ENCODE measurements around the gene SERINC5. TPM values are rescaled to one million over a fixed set of nuclear protein-coding genes. Genes with fewer than 3 reads are reported as not detected.
"Not testable (repeated sequence)": the region's sequence is repeated elsewhere in the genome, so short reads cannot be mapped to it uniquely, and the experiment has no call there.

Gene SERINC5
- total RNA-seq, 1 donor from 2014 or later, result 8.3 TPM

DNA sequence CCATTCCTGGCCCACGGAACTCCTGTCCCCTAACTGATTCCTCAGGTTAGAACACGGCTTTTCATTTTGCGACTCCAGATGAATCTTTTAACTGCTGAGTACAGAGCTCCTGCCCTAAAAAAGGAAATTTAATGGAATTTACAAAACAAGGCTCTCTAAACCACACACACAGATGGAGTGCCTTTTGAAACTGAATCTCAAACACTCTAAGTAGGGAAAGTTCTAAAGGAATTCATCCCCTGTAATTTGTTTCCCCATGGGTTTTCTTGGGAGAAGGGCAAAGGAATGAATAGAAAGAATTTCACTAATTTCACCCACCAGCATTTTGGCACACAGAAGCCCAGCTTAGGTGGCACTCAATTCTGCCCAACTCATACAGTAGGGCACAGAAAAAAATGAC lies 114.2 kb downstream of the SERINC5 start:
- Mint-ChIP-seq H3K4me1 (peaks cover 23% of the 10 kb centered on the region), H3K36me3 (ENCODE audit: low read depth) (no peaks in the 10 kb centered on the region), H3K27ac (ENCODE audit: unreplicated experiment) (peak overlapping the region; percentile 79), H3K4me3 (no peak overlapping the region), H3K9me3 (no peaks in the 10 kb centered on the region), H3K27me3 (ENCODE audit: low read depth) (peaks cover under 1% of the 10 kb centered on the region)
- TF ChIP-seq, protein P1, sequence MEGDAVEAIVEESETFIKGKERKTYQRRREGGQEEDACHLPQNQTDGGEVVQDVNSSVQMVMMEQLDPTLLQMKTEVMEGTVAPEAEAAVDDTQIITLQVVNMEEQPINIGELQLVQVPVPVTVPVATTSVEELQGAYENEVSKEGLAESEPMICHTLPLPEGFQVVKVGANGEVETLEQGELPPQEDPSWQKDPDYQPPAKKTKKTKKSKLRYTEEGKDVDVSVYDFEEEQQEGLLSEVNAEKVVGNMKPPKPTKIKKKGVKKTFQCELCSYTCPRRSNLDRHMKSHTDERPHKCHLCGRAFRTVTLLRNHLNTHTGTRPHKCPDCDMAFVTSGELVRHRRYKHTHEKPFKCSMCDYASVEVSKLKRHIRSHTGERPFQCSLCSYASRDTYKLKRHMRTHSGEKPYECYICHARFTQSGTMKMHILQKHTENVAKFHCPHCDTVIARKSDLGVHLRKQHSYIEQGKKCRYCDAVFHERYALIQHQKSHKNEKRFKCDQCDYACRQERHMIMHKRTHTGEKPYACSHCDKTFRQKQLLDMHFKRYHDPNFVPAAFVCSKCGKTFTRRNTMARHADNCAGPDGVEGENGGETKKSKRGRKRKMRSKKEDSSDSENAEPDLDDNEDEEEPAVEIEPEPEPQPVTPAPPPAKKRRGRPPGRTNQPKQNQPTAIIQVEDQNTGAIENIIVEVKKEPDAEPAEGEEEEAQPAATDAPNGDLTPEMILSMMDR (conservative IDR thresholded peaks at IDR 0.05), result no peak
- no peak for DNase-seq (ENCODE audit: low read depth, low spot score)

DNA sequence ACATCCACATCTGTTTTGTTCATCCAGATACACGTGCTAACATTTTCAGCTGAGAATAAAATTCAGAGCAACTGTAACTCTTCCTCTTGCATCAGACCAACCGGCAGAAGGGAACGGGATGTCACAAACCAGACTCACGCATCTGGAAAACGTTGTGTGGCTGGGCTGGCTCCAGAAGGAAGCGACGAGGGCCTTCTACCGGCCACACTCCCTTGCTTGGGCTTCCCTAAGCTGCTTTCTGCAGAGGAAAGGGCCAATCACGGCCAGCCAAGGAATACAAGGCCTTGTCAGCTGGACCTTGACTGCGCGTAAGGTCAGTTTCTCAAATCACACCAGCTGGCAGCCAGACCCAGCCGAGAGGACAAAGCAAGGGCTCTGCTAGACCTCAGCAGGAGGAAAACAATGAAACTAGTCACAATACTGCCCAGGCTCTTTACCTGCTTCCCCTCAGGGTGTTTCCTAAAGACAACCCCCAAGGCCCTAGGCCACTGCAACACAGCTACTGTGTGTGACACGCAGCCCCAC lies 114.6 kb downstream of the SERINC5 start:
- H3K27me3 Mint-ChIP-seq (ENCODE audit: low read depth), result no peaks in the 10 kb centered on the region
- peaks cover 23% of the 10 kb centered on the region for H3K4me1 Mint-ChIP-seq
- no peaks in the 10 kb centered on the region for H3K9me3 Mint-ChIP-seq
- DNase-seq (ENCODE audit: low read depth, low spot score), result peak; percentile 35
- TF ChIP-seq, protein P1 (conservative IDR thresholded peaks at IDR 0.05), result no peak
- H3K4me3 Mint-ChIP-seq, result peak overlapping the region; percentile 28
- H3K36me3 Mint-ChIP-seq (ENCODE audit: low read depth), result no peaks in the 10 kb centered on the region
- H3K27ac Mint-ChIP-seq (ENCODE audit: unreplicated experiment), result peak overlapping the region; percentile 79

DNA sequence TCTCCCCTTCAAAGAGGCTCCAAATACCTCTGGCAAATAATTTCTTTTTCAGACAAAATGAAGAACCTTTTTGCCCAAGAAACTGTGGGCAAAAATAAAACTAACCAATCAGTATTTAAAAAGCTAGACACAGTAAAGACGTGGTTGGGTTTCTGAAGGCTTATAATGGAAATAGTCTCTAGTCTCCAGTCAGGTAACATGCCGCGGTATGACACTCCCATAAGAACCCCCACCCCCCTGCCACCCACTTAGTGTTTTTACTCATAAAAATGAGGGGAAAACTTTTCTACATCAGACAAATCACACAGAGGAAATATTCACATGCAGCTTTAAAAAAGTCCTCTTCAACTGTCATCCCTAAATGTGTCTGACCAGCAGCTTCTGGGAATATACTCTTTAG lies 115.4 kb downstream of the SERINC5 start:
- no peak for DNase-seq (ENCODE audit: low read depth, low spot score)
- Mint-ChIP-seq H3K9me3 (no peaks in the 10 kb centered on the region), H3K27ac (ENCODE audit: unreplicated experiment) (no peak overlapping the region), H3K4me1 (peaks cover 23% of the 10 kb centered on the region), H3K36me3 (ENCODE audit: low read depth) (no peaks in the 10 kb centered on the region), H3K27me3 (ENCODE audit: low read depth) (no peaks in the 10 kb centered on the region), H3K4me3 (no peak overlapping the region)
- TF ChIP-seq, protein P1 (conservative IDR thresholded peaks at IDR 0.05), result no peak

DNA sequence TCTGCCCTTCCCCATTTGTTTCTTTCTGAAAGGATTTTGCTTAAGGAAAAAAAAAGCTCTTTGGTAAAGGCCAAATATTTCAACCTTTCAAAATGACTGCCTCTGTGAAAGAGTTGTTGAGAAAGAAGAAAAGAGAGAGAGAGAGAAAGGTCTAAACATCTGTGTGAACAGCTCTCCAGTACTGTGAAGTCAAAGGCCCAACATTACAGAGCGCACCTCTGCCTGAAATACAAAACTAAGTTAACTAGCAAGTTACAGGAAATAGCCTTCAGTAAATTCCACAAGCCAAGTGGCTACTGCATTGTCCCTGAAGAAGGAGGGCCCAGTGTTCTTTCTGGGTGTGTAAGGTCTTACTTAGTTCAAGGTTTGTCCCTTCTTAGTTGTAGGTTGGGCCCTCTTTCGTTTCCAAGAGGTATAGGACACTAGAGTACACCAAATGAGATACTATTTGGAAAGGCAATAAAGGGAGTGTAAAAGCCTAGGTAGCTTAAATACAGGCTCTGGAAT lies 116.3 kb downstream of the SERINC5 start:
- peaks cover 28% of the 10 kb centered on the region for H3K4me1 Mint-ChIP-seq
- H3K9me3 Mint-ChIP-seq, result no peaks in the 10 kb centered on the region
- no peaks in the 10 kb centered on the region for H3K27me3 Mint-ChIP-seq (ENCODE audit: low read depth)
- no peaks in the 10 kb centered on the region for H3K36me3 Mint-ChIP-seq (ENCODE audit: low read depth)
- no peak for DNase-seq (ENCODE audit: low read depth, low spot score)
- no peak overlapping the region for H3K4me3 Mint-ChIP-seq
- TF ChIP-seq, protein P1 (conservative IDR thresholded peaks at IDR 0.05), result no peak
- H3K27ac Mint-ChIP-seq (ENCODE audit: unreplicated experiment), result no peak overlapping the region

DNA sequence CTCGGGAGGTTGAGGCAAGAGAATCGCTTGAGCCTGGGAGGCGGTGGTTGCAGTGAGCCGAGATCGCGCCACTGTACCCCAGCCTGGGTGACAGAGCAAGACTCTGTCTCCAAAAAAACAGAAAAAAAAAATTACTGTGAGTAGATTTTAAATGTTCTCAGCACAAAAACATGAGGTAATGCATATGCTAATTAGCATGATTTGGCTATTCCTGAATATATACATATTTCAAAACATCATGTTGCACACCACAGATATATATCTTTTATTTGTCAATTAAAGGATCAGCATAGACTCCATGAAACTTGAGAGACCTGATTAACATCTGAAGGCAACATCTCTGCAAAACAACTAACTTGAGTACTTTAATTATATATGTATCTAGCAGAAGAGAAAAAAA lies 117.4 kb downstream of the SERINC5 start:
- no peak overlapping the region for H3K4me3 Mint-ChIP-seq
- peaks cover 34% of the 10 kb centered on the region for H3K4me1 Mint-ChIP-seq
- TF ChIP-seq, protein P1 (conservative IDR thresholded peaks at IDR 0.05), result no peak
- H3K27me3 Mint-ChIP-seq (ENCODE audit: low read depth), result no peaks in the 10 kb centered on the region
- no peak overlapping the region for H3K27ac Mint-ChIP-seq (ENCODE audit: unreplicated experiment)
- H3K9me3 Mint-ChIP-seq, result no peaks in the 10 kb centered on the region
- no peak for DNase-seq (ENCODE audit: low read depth, low spot score)
- no peaks in the 10 kb centered on the region for H3K36me3 Mint-ChIP-seq (ENCODE audit: low read depth)

DNA sequence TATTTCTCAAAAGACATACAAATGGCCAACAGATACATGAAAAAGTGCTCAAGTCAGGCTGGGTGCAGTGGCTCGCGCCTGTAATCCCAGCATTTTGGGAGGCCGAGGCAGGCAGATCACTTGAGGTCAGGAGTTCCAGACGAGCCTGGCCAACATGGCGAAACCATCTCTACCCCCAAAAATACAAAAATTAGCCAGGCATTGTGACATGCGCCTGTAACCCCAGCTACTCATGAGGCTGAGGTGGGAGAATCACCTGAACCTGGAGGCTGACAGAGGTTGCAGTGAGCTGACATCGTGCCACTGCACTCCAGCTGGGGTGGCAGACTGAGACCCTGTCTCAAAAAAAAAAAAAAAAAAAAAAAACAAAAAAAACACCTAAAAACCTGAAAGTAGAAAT lies 119.0 kb downstream of the SERINC5 start:
- H3K27ac Mint-ChIP-seq (ENCODE audit: unreplicated experiment); H3K27me3 Mint-ChIP-seq (ENCODE audit: low read depth); DNase-seq (ENCODE audit: low read depth, low spot score); H3K36me3 Mint-ChIP-seq (ENCODE audit: low read depth); H3K9me3 Mint-ChIP-seq; H3K4me3 Mint-ChIP-seq: not testable (repeated sequence)
- H3K4me1 Mint-ChIP-seq, result peaks cover 31% of the 10 kb centered on the region
